HG03457 (cell line): Measurements from ENCODE around the gene PATZ1.

Experiments used
- ATAC-seq: cut with Tn5 transposase; IDR thresholded peaks from one replicate; pipeline ENCODE4 v1.9.1; 2021; ENCODE audit warnings: moderate number of reproducible peaks; ENCODE audit not compliant: unreplicated experiment

Gene PATZ1

GRCh38 chr22:31343235-31344191 lies 2.6 kb downstream of the PATZ1 start:
- no peak for ATAC-seq

GRCh38 chr22:31342389-31343140 lies 3.6 kb downstream of the PATZ1 start:
- no peak for ATAC-seq

GRCh38 chr22:31341386-31342088 lies 4.6 kb downstream of the PATZ1 start:
- ATAC-seq = no peak

GRCh38 chr22:31340765-31341247 lies 5.3 kb downstream of the PATZ1 start:
- no peak for ATAC-seq

GRCh38 chr22:31340360-31340759 lies 5.8 kb downstream of the PATZ1 start:
- no peak for ATAC-seq

- no peak for ATAC-seq
Observed at GRCh38 chr22:31339148-31339832, 6.9 kb downstream of the PATZ1 start.

GRCh38 chr22:31337178-31337577 lies 9.0 kb downstream of the PATZ1 start:
- ATAC-seq = no peak

GRCh38 chr22:31334329-31334728 lies 11.8 kb downstream of the PATZ1 start:
- no peak for ATAC-seq

- ATAC-seq = no peak
Observed at GRCh38 chr22:31333641-31334040, 12.5 kb downstream of the PATZ1 start.

- no peak for ATAC-seq
Observed at GRCh38 chr22:31332886-31333285, 13.3 kb downstream of the PATZ1 start.

GRCh38 chr22:31332010-31332409 lies 14.1 kb downstream of the PATZ1 start:
- no peak for ATAC-seq

GRCh38 chr22:31329453-31330215 lies 16.5 kb downstream of the PATZ1 start:
- ATAC-seq = no peak

GRCh38 chr22:31329029-31329428 lies 17.1 kb downstream of the PATZ1 start:
- ATAC-seq = no peak

GRCh38 chr22:31328544-31328960 lies 17.6 kb downstream of the PATZ1 start:
- ATAC-seq = no peak

GRCh38 chr22:31327806-31328543 lies 18.2 kb downstream of the PATZ1 start:
- no peak for ATAC-seq

- ATAC-seq = no peak
Observed at GRCh38 chr22:31326877-31327276, 19.3 kb downstream of the PATZ1 start.

- no peak for ATAC-seq
Observed at GRCh38 chr22:31323578-31324550, 22.3 kb downstream of the PATZ1 start.

- ATAC-seq = no peak
Observed at GRCh38 chr22:31321421-31321820, 24.7 kb downstream of the PATZ1 start.
